ENCODE measurements around the gene SLC25A24.

SLC25A24 gene

GRCh38 chr1:108084866-108085477, 115.2 kb downstream of the SLC25A24 start:
- Histone ChIP-seq H3K27ac (ENCODE audit: low read depth, low read length, poor library complexity, severe bottlenecking) (no peak overlapping the region), H3K4me1 (ENCODE audit: insufficient read depth, low read length, severe bottlenecking) (no peaks in the 10 kb centered on the region), H4K20me1 (ENCODE audit: insufficient read depth, low read length) (no peaks in the 10 kb centered on the region), H3K9me2 (ENCODE audit: low read depth, low read length) (no peaks in the 10 kb centered on the region), H3K36me3 (ENCODE audit: insufficient read depth, low read length) (no peaks in the 10 kb centered on the region), H3K4me3 (ENCODE audit: low read depth, low read length, poor library complexity, severe bottlenecking) (no peak overlapping the region), H3K79me2 (ENCODE audit: insufficient read depth, low read length) (no peaks in the 10 kb centered on the region), H3K9ac (ENCODE audit: low read length) (no peak overlapping the region), H3K27me3 (ENCODE audit: insufficient read depth, low read length) (no peaks in the 10 kb centered on the region), H2AFZ (ENCODE audit: low read length) (no peak overlapping the region), H3K4me2 (ENCODE audit: low read length) (no peak overlapping the region), H3F3A (ENCODE audit: insufficient read depth, low read length) (no peaks in the 10 kb centered on the region), H3K9me3 (ENCODE audit: low read length) (no peaks in the 10 kb centered on the region)
- TF ChIP-seq CTCF (IDR thresholded peaks at IDR 0.05; ENCODE audit: low read length) (no peak), EZH2 (IDR thresholded peaks at IDR 0.05; ENCODE audit: borderline replicate concordance, low read length) (no peak)

Data from OCI-LY1 (cell line).